A549 (cell line): ENCODE measurements around the gene GRIP1.

Experiments
- CHD2 ChIP-seq: fragments of 150-350 bp; IDR thresholded peaks from 2 replicates; pipeline ENCODE4 v1.6.1; 2014; ENCODE audit warnings: low read length; ENCODE audit not compliant: partially characterized antibody
- EP300 ChIP-seq, 2 experiments: fragments of >200 bp; sonication (Bioruptor Twin); formaldehyde crosslinking; IDR thresholded peaks; 2 replicates in 1 of 2; 3 replicates in 1 of 2; pipeline ENCODE4 v1.6.1; 2016 to 2017
- JUNB ChIP-seq: fragments of >200 bp; sonication (Bioruptor Twin); formaldehyde crosslinking; IDR thresholded peaks from 2 replicates; pipeline ENCODE4 v1.6.1; 2016
- POLR2A ChIP-seq: IDR thresholded peaks from 2 replicates; pipeline ENCODE4 v1.6.1; 2012; ENCODE audit warnings: mild to moderate bottlenecking, low read length
- RAD21 ChIP-seq, 2 experiments: fragments of >200 bp in 1 of 2; sonication (Bioruptor Twin) in 1 of 2; formaldehyde crosslinking in 1 of 2; IDR thresholded peaks in 1 of 2; conservative IDR thresholded peaks in 1 of 2; 2 replicates in 1 of 2; 3 replicates in 1 of 2; pipeline ENCODE4 v1.6.1; 2012 to 2018; ENCODE audit warnings: inconsistent platforms in 1 of 2
- ZSCAN20 ChIP-seq: fragments of 250-450 bp; sonication (Bioruptor Pico); IDR thresholded peaks from 2 replicates; pipeline ENCODE4 v1.8.0; 2022; ENCODE audit warnings: mild to moderate bottlenecking, moderate library complexity
- TF ChIP-seq, protein P1 (sequence below): fragments of >200 bp; sonication (Bioruptor Twin); formaldehyde crosslinking; IDR thresholded peaks from 3 replicates; pipeline ENCODE4 v1.5.1; 2016
- TF ChIP-seq, protein P2 (sequence below): IDR thresholded peaks from 2 replicates; pipeline ENCODE4 v1.6.1; 2012
- TF ChIP-seq, protein P3 (sequence below): fragments of 200-600 bp; sonication (generic); IDR thresholded peaks from 2 replicates; pipeline ENCODE4 v1.6.1; 2016; ENCODE audit warnings: antibody characterized with exemption, mild to moderate bottlenecking, moderate library complexity

DNA sequence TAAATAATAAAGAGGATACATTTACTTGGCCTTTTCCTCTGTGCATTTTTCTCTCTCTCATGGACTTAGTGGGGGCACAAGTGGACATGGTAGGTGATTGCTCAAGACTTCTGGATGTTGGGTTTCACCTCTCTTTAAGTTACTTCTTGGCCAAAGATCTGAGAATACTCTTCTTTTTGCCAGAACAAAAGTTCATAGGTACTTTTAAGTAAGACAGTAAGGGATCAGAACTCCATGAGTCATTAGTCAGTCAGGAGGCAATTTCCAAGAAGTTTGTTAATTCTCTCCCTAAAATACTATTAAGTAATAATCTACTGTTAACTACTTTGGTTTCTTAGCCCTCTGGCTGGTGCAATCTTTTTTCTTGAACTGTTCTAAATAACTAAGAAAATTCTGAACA is 84.2 kb downstream of the GRIP1 start:
- no peak for TF ChIP-seq POLR2A
- TF ChIP-seq EP300 (IDR thresholded peaks at IDR 0.05), result no peak
- TF ChIP-seq, protein P1, sequence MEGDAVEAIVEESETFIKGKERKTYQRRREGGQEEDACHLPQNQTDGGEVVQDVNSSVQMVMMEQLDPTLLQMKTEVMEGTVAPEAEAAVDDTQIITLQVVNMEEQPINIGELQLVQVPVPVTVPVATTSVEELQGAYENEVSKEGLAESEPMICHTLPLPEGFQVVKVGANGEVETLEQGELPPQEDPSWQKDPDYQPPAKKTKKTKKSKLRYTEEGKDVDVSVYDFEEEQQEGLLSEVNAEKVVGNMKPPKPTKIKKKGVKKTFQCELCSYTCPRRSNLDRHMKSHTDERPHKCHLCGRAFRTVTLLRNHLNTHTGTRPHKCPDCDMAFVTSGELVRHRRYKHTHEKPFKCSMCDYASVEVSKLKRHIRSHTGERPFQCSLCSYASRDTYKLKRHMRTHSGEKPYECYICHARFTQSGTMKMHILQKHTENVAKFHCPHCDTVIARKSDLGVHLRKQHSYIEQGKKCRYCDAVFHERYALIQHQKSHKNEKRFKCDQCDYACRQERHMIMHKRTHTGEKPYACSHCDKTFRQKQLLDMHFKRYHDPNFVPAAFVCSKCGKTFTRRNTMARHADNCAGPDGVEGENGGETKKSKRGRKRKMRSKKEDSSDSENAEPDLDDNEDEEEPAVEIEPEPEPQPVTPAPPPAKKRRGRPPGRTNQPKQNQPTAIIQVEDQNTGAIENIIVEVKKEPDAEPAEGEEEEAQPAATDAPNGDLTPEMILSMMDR, result no peak
- TF ChIP-seq, protein P2, sequence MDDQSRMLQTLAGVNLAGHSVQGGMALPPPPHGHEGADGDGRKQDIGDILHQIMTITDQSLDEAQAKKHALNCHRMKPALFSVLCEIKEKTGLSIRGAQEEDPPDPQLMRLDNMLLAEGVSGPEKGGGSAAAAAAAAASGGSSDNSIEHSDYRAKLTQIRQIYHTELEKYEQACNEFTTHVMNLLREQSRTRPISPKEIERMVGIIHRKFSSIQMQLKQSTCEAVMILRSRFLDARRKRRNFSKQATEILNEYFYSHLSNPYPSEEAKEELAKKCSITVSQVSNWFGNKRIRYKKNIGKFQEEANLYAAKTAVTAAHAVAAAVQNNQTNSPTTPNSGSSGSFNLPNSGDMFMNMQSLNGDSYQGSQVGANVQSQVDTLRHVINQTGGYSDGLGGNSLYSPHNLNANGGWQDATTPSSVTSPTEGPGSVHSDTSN, result no peak
- 0 out of 2 replicates have a peak, but pooled peaks have one; percentile 18 for TF ChIP-seq JUNB
- TF ChIP-seq, protein P3, sequence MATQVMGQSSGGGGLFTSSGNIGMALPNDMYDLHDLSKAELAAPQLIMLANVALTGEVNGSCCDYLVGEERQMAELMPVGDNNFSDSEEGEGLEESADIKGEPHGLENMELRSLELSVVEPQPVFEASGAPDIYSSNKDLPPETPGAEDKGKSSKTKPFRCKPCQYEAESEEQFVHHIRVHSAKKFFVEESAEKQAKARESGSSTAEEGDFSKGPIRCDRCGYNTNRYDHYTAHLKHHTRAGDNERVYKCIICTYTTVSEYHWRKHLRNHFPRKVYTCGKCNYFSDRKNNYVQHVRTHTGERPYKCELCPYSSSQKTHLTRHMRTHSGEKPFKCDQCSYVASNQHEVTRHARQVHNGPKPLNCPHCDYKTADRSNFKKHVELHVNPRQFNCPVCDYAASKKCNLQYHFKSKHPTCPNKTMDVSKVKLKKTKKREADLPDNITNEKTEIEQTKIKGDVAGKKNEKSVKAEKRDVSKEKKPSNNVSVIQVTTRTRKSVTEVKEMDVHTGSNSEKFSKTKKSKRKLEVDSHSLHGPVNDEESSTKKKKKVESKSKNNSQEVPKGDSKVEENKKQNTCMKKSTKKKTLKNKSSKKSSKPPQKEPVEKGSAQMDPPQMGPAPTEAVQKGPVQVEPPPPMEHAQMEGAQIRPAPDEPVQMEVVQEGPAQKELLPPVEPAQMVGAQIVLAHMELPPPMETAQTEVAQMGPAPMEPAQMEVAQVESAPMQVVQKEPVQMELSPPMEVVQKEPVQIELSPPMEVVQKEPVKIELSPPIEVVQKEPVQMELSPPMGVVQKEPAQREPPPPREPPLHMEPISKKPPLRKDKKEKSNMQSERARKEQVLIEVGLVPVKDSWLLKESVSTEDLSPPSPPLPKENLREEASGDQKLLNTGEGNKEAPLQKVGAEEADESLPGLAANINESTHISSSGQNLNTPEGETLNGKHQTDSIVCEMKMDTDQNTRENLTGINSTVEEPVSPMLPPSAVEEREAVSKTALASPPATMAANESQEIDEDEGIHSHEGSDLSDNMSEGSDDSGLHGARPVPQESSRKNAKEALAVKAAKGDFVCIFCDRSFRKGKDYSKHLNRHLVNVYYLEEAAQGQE, result no peak
- no peak for TF ChIP-seq RAD21 (conservative IDR thresholded peaks at IDR 0.05 in 1 of 2, IDR thresholded peaks at IDR 0.05 in 1 of 2)
- TF ChIP-seq ZSCAN20 (CRISPR knock-in tag), result no peak
- TF ChIP-seq CHD2, result no peak
